Spleen (tissue), 7 donors: ENCODE results near the gene ZNF296.

ENCODE experiments used
- CTCF ChIP-seq, 11 experiments: fragments of 200-600 bp in 7 of 11; fragments of 450-650 bp in 4 of 11; sonication (generic) in 4 of 11; IDR thresholded peaks in 8 of 11; conservative IDR thresholded peaks in 3 of 11; 1 replicate in 7 of 11; 2 replicates in 4 of 11; pipeline versions ENCODE4 v1.4.0 to v1.8.0; 2016 to 2021; ENCODE audit warnings: antibody characterized with exemption in 11 of 11, inconsistent platforms in 4 of 11, mild to moderate bottlenecking in 1 of 11
- POLR2A ChIP-seq, 3 donors: fragments of 450-650 bp; IDR thresholded peaks; one replicate each; pipeline ENCODE4 v1.5.1; 2017; ENCODE audit warnings: antibody characterized with exemption in 3 of 3, mild to moderate bottlenecking in 1 of 3
- POLR2AphosphoS5 ChIP-seq, 3 donors: sonication (generic); formaldehyde crosslinking; IDR thresholded peaks; one replicate each; pipeline ENCODE4 v1.5.1; 2017; ENCODE audit warnings: antibody characterized with exemption in 3 of 3
- donor health status: DM: no; HTN: no; CAD: no; lungs with moderate emphysema.
- donor health status: DM: no; HTN: no; CAD: no.
- donor health status: DM: no; HTN: no; CAD: no.

- TF ChIP-seq CTCF (IDR thresholded peaks at IDR 0.05 in 8 of 11, conservative IDR thresholded peaks at IDR 0.05 in 3 of 11): no peak
- TF ChIP-seq POLR2A (IDR thresholded peaks at IDR 0.05): no peak
- peak; percentile 8 to 67 (median 15) for TF ChIP-seq POLR2AphosphoS5 (IDR thresholded peaks at IDR 0.05)
Measured at GRCh38 chr19:45117167-45117594, 40.9 kb upstream of the ZNF296 start.
